Fibroblast of the aortic adventitia (primary cell): ENCODE data around the gene PSRC1. TPM values are rescaled to one million over a fixed set of nuclear protein-coding genes. Genes with fewer than 3 reads are reported as not detected.

Experiments
- DNase-seq: peaks from one replicate; pipeline ENCODE4 v3.0.0-alpha.2; 2010; ENCODE audit warnings: low read depth
- H3K4me3 ChIP-seq: 2 replicates; pipeline ENCODE4 v1.5.1; 2011; ENCODE audit warnings: low read depth, mild to moderate bottlenecking, control low read depth, low read length, moderate library complexity
- CTCF ChIP-seq: IDR thresholded peaks from 2 replicates; pipeline ENCODE4 v1.5.1; 2011; ENCODE audit warnings: mild to moderate bottlenecking, low read length, control low read depth, inconsistent platforms; ENCODE audit not compliant: insufficient read depth
- total RNA-seq: library from RNA; depleted of rRNA; stranded (reverse); fragments of >200 nt; gene quantifications from 2 replicates; pipeline ENCODE4 v1.2.3, GENCODE V29; 2012; ENCODE audit warnings: low replicate concordance

The PSRC1 gene
- total RNA-seq, 1 donor: 19.0 TPM

- DNase-seq: no peak
- no peak overlapping the region for H3K4me3 ChIP-seq
- no peak for TF ChIP-seq CTCF
Measured at GRCh38 chr1:109257682-109258421, 25.1 kb downstream of the PSRC1 start.

GRCh38 chr1:109256971-109257681 is 25.8 kb downstream of the PSRC1 start:
- H3K4me3 ChIP-seq: no peak overlapping the region
- TF ChIP-seq CTCF: no peak
- no peak for DNase-seq

GRCh38 chr1:109256085-109256484 is 26.9 kb downstream of the PSRC1 start:
- no peak for DNase-seq

GRCh38 chr1:109255678-109256077 is 27.3 kb downstream of the PSRC1 start:
- H3K4me3 ChIP-seq: no peak overlapping the region
- DNase-seq: no peak
- TF ChIP-seq CTCF: no peak

More at GRCh38 chr1:109256085-109256484, 26.9 kb downstream of the PSRC1 start:
- no peak overlapping the region for H3K4me3 ChIP-seq
- TF ChIP-seq CTCF: no peak

GRCh38 chr1:109255097-109255651 is 27.8 kb downstream of the PSRC1 start:
- no peak for DNase-seq
- no peak overlapping the region for H3K4me3 ChIP-seq
- no peak for TF ChIP-seq CTCF

GRCh38 chr1:109254621-109255096 is 28.3 kb downstream of the PSRC1 start:
- no peak for DNase-seq
- no peak overlapping the region for H3K4me3 ChIP-seq
- no peak for TF ChIP-seq CTCF
